Activated T-helper 9 cell treated with anti-CD3 and anti-CD28 coated beads, Interleukin-2, amount 50 U/mL, for 16 hours (primary cell): Measurements from ENCODE around the gene TBC1D20.
"Not testable (repeated sequence)": the region's sequence is repeated elsewhere in the genome, so short reads cannot be mapped to it uniquely, and the experiment has no call there.

Experiments
- DNase-seq: peaks from one replicate; pipeline ENCODE4 v3.0.0-alpha.2; 2020; ENCODE audit warnings: low read depth

The TBC1D20 gene

DNA sequence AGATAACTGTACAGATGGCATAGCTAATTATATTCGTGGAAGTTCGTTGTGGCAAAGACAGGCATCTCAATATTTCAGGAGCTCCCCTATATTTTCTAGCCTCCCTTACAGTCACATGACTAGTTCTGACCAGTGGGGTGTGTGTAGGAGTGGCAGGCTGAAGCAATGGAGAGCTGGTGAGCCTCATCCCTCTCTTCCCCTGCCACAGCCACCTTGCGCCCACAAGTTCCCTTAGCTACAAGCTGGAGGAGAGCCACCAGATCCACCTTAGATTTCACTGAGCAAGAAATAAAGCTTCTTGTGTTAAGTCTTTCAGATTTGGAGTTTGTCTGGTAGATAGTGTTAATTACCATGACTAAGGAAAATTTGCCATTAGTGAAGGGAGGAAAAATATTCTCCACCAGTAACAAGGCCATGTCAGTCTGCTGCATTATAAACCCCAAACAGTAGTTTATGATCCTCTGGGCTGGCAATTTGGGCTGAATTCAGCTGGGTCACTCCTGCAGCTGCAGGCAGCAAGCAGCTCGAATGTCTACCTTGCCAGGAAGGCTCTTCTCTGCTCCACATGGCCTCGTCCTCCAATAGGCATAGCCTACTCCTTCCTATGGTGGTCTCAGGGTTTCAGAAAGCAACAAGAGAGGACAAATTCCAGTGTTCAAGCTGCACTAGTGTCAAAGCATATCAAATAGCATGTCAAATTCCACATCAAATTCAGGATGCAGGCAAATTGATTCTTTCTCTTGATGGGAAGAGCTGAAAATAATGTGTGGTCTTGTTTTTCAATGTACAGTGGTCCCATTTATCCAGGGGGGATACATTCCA is 61.7 kb downstream of the TBC1D20 start:
- no peak for DNase-seq

- no peak for DNase-seq
Observed at GRCh38 chr20:400128-400453, 62.2 kb downstream of the TBC1D20 start.

DNA sequence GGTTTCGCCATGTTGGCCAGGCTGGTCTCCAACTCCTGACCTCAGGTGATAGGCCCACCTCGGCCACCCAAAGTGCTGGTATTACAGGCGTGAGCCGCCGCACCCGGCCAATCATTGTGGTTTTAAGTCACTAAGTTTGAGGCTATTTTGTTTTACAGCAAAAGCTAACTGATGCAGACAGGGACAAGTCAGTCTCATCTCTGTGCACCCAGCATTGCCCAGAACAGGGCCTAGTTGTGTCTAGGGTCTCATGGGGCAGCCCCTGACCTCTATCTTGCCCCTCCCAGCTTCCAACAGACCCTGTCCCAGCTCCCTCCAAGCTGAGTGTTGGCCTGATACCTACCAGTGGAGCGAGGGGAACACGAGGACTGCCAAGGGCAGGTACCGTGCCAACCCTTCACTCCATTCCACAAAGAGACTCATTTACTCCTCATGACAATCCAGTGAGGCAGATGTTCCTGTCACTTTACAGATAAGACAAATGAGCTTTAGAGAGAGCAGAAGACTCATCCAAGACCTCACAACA is 63.1 kb downstream of the TBC1D20 start:
- no peak for DNase-seq

GRCh38 chr20:397432-398237 is 64.7 kb downstream of the TBC1D20 start:
- DNase-seq, result no peak

- no peak for DNase-seq
Observed at GRCh38 chr20:396619-397431, 65.5 kb downstream of the TBC1D20 start.

DNA sequence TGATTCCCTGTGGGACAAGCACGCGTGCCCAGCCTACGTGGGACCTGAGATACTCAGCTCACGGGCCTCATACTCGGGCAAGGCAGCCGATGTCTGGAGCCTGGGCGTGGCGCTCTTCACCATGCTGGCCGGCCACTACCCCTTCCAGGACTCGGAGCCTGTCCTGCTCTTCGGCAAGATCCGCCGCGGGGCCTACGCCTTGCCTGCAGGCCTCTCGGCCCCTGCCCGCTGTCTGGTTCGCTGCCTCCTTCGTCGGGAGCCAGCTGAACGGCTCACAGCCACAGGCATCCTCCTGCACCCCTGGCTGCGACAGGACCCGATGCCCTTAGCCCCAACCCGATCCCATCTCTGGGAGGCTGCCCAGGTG is 66.1 kb downstream of the TBC1D20 start:
- no peak for DNase-seq

GRCh38 chr20:393296-393695 is 69.0 kb downstream of the TBC1D20 start:
- DNase-seq, result not testable (repeated sequence)

- DNase-seq, result no peak
Observed at GRCh38 chr20:391041-391711, 71.2 kb downstream of the TBC1D20 start.

DNA sequence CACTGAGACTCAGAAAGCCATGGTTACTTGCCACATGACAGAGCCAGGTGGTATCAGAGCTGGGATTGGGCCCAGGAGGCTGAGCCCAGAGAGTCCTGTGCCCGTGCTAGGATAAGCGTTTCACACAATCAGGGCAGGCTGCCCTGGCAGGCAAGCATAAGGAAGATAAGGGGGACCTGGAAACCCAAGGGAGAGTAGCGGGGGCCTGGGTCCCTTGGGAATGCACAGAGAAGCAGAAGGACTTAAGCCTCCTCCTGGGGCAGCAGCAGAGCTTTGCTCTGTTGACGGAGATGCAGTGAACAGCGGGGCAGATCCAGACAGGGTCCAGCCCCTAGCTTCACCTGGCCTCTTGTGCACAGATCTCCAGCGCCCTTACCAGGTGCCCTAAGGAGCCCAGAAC is 73.1 kb downstream of the TBC1D20 start:
- DNase-seq, result no peak

DNA sequence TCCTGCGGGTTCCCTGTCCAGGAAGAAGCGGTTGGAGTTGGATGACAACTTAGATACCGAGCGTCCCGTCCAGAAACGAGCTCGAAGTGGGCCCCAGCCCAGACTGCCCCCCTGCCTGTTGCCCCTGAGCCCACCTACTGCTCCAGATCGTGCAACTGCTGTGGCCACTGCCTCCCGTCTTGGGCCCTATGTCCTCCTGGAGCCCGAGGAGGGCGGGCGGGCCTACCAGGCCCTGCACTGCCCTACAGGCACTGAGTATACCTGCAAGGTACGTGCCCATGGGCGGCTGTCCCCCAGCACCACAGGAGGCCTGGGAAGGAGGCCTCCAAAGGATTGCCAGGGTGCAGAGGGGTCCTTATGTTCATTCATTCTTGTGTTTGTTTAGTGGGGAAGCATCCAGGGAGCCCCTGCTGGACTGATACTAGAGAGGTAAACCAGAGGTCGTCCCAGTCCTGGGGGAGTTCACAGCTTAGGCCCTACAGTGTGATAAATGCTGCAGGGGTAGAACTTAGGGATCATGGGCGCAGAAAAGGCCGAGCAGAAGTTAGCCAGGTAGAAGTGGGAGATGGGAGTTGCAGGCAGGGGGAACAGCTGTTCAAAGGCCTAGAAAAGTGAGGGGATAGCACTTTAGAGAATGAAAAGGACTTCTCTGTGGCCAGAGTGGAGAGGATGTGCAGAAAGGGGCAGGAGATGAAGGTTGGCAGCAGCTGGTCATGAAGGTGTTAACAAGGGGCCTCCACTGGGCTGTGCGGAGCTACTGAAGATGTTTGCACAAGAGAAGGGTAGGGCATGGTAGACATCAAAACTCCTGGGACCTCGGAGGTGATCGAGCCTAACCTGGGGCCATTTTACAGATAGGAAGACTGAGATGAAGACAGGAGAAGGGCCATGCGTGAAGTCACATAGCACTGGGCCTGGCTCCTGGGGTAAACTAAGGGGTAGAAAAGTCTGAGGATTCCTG is 74.0 kb downstream of the TBC1D20 start:
- no peak for DNase-seq

- no peak for DNase-seq
Observed at GRCh38 chr20:387520-387919, 74.8 kb downstream of the TBC1D20 start.

DNA sequence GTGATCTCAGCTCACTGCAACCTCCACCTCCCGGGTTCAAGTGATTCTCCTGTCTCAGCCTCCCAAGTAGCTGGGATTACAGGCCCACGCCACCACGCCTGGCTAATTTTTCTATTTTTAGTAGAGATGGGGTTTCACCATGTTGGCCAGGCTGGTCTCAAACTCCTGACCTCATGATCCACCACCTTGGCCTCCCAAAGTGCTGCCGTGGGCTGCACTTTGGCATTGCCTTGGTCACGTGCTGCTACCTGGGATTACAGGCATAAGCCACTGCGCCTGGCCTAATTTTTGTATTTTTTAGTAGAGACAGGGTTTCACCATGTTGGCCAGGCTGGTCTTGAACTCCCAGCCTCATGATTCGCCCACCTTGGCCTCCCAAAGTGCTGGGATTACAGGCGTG is 75.7 kb downstream of the TBC1D20 start:
- not testable (repeated sequence) for DNase-seq
